ENCODE results near the gene GARNL3.

DNA sequence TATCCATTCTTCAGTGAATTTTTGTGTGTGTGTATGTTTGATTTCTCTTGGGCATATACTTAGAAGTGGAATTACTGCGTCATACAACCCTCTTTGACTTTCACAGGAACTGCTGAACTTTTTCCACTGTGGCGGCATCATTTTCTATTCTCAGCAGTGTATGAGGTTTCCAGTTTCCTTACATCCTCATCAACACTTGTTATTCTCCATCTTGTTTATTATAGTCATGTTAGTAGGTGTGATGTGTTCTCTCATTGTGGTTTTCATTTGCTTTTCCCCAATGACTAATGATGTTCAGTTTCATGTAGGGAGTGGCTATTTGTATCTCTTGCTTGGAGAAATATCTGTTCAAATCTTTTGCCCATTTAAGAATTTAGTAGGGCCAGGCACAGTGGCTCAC lies 162.2 kb downstream of the GARNL3 start:
- TF ChIP-seq CTCF (IDR thresholded peaks at IDR 0.05), result no peak
- no peak for TF ChIP-seq EZH2 (IDR thresholded peaks at IDR 0.05; ENCODE audit: borderline replicate concordance, insufficient read depth, low read depth, low read length, poor library complexity, severe bottlenecking)
